DOHH2 (cell line): Measurements from ENCODE around the gene RRAGC.

Experiments used
- H3F3A ChIP-seq: fragments of 200-600 bp; sonication (generic), shearing (Covaris generic); 2 replicates; pipeline ENCODE4 v1.6.0; 2016; ENCODE audit warnings: antibody characterized with exemption, mild to moderate bottlenecking; ENCODE audit not compliant: control insufficient read depth, insufficient read depth
- H3K27ac ChIP-seq: fragments of 200-600 bp; sonication (generic); 2 replicates; pipeline ENCODE4 v1.5.1; 2014; ENCODE audit warnings: low read depth, mild to moderate bottlenecking, low read length, moderate library complexity
- H3K27me3 ChIP-seq: fragments of 200-600 bp; sonication (generic); 2 replicates; pipeline ENCODE4 v1.6.1; 2014; ENCODE audit warnings: mild to moderate bottlenecking, low read length, mixed read lengths; ENCODE audit not compliant: control insufficient read depth
- H3K36me3 ChIP-seq: fragments of 200-600 bp; sonication (generic); 2 replicates; pipeline ENCODE4 v1.6.1; 2014; ENCODE audit warnings: mild to moderate bottlenecking, low read length, moderate library complexity, mixed read lengths; ENCODE audit not compliant: control insufficient read depth
- H3K4me1 ChIP-seq: fragments of 200-600 bp; sonication (generic); 2 replicates; pipeline ENCODE4 v1.6.1; 2014; ENCODE audit warnings: mild to moderate bottlenecking, low read length, mixed read lengths; ENCODE audit not compliant: control insufficient read depth
- H3K4me2 ChIP-seq: fragments of 200-600 bp; sonication (generic); 2 replicates; pipeline ENCODE4 v1.6.0; 2014; ENCODE audit warnings: mild to moderate bottlenecking, low read length, moderate library complexity
- H3K4me3 ChIP-seq: fragments of 200-600 bp; sonication (generic); 2 replicates; pipeline ENCODE4 v1.5.1; 2014; ENCODE audit warnings: mild to moderate bottlenecking, low read length, mixed read lengths
- H3K79me2 ChIP-seq: fragments of 200-600 bp; sonication (generic); 2 replicates; pipeline ENCODE4 v1.6.1; 2014; ENCODE audit warnings: mild to moderate bottlenecking, low read length, mixed read lengths; ENCODE audit not compliant: control insufficient read depth
- H3K9me2 ChIP-seq: fragments of 200-600 bp; sonication (generic); replicated peaks from 2 replicates; pipeline ENCODE4 v1.6.1; 2014; ENCODE audit warnings: mild to moderate bottlenecking, low read length, mixed read lengths; ENCODE audit not compliant: control insufficient read depth
- H3K9me3 ChIP-seq: fragments of 200-600 bp; sonication (generic); 2 replicates; pipeline ENCODE4 v1.6.1; 2014; ENCODE audit warnings: antibody characterized with exemption, low read length, mixed read lengths; ENCODE audit not compliant: control insufficient read depth, insufficient read depth
- H4K20me1 ChIP-seq: fragments of 200-600 bp; sonication (generic); 2 replicates; pipeline ENCODE4 v1.6.0; 2014; ENCODE audit warnings: low read depth, mild to moderate bottlenecking, antibody characterized with exemption, low read length, moderate library complexity; ENCODE audit not compliant: control insufficient read depth, insufficient read depth
- CTCF ChIP-seq: fragments of 200-600 bp; sonication (generic); IDR thresholded peaks from one replicate; pipeline ENCODE4 v1.5.1; 2014; ENCODE audit warnings: antibody characterized with exemption, mild to moderate bottlenecking, low read depth, low read length; ENCODE audit not compliant: poor library complexity, severe bottlenecking
- EZH2phosphoT487 ChIP-seq: fragments of 200-600 bp; sonication (generic); IDR thresholded peaks from 2 replicates; pipeline ENCODE4 v1.6.1; 2017; ENCODE audit warnings: borderline replicate concordance, mild to moderate bottlenecking, antibody characterized with exemption, low read length, moderate library complexity, mixed read lengths

Gene RRAGC

GRCh38 chr1:38888423-38889333 is 29.1 kb upstream of the RRAGC start:
- no peaks in the 10 kb centered on the region for H3K9me2 ChIP-seq
- peaks cover 3% of the 10 kb centered on the region; the same call in 1 of the 2 replicates for H3K27me3 ChIP-seq
- no peak overlapping the region for H3K4me2 ChIP-seq
- H3K79me2 ChIP-seq, result no peaks in the 10 kb centered on the region
- no peaks in the 10 kb centered on the region for H4K20me1 ChIP-seq
- H3K4me1 ChIP-seq, result no peaks in the 10 kb centered on the region
- H3K9me3 ChIP-seq, result no peaks in the 10 kb centered on the region
- H3K4me3 ChIP-seq, result no peak overlapping the region
- H3K27ac ChIP-seq, result no peak overlapping the region
- TF ChIP-seq CTCF (no peak), EZH2phosphoT487 (no peak)
- no peaks in the 10 kb centered on the region for H3K36me3 ChIP-seq
- no peaks in the 10 kb centered on the region for H3F3A ChIP-seq

- Histone ChIP-seq H3K27ac (no peak overlapping the region), H3K9me3 (no peaks in the 10 kb centered on the region), H4K20me1 (no peaks in the 10 kb centered on the region), H3F3A (no peaks in the 10 kb centered on the region), H3K4me2 (no peak overlapping the region), H3K9me2 (no peaks in the 10 kb centered on the region), H3K79me2 (no peaks in the 10 kb centered on the region), H3K4me3 (no peak overlapping the region), H3K27me3 (peaks cover 3% of the 10 kb centered on the region; the same call in 1 of the 2 replicates), H3K36me3 (no peaks in the 10 kb centered on the region), H3K4me1 (no peaks in the 10 kb centered on the region)
- TF ChIP-seq CTCF (no peak), EZH2phosphoT487 (no peak)
These were observed 25.5 kb upstream of the RRAGC start for GRCh38 chr1:38885092-38885491.

- Histone ChIP-seq H3K27ac (no peak within 1 kb of the TSS), H3K9me3 (no peaks in the 10 kb centered on the region), H3K4me2 (no peak within 1 kb of the TSS), H3K4me3 (no peak within 1 kb of the TSS), H3K79me2 (no peaks in the 10 kb centered on the region), H3F3A (no peaks in the 10 kb centered on the region), H4K20me1 (no peaks in the 10 kb centered on the region), H3K36me3 (no peaks in the 10 kb centered on the region), H3K4me1 (no peaks in the 10 kb centered on the region), H3K27me3 (peaks cover 3% of the 10 kb centered on the region; the same call in 1 of the 2 replicates), H3K9me2 (no peaks in the 10 kb centered on the region)
- no peak for TF ChIP-seq EZH2phosphoT487
- TF ChIP-seq CTCF, result no peak
These were observed 21.9 kb upstream of the RRAGC start, which contains the start of gene GJA9 for GRCh38 chr1:38881487-38881886. TSS of gene GJA9 (minus strand) at chr1:38881587. CDS start at chr1:38876098, 5,489 bp downstream.
